ENCODE data around the gene NEURL3.

The NEURL3 gene

DNA sequence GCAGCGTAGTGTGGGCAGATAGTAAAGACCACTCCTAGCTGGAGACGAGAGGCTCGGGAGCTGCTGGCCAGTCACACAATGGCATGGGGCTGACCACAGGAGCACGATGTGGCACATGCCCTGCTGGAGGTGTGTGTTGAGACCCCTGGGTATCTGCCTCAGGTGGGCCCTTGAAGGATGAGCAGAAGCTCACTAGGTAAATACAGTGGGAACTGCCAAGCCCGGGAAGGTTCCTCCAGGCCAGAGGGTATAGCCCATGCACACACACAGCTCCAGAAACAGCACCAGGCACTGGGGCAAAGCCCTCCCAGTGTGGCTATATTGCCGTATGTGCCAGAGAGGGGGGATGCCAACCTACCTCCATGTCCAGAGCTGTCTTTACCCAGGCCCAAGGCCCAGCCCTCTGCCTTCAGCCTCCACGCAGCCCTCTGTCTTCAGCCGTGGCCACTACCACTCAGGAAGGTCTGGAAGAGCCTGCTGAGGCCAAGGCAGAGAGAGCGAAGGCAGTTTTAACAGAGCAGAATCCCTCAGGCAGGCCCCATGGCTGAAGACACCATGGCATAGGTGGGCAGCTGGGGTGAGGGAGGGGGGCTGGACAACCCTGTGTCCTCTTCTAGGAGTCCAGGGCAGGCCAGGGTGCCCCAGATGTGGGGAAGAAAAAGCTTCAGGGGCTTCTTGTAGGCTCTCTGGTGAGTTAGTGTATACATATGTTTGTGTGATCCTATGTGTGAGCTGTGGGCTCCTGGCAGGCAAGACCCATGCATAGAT is 24.4 kb upstream of the NEURL3 start:
- no peak for TF ChIP-seq FOXP2 (optimal IDR thresholded peaks at IDR 0.05; ENCODE audit: borderline replicate concordance, extremely low read depth, extremely low read length, insufficient read depth)
- no peak for TF ChIP-seq SIN3A (IDR thresholded peaks at IDR 0.05; ENCODE audit: borderline replicate concordance, insufficient read depth, low read length)
- TF ChIP-seq, protein P1, sequence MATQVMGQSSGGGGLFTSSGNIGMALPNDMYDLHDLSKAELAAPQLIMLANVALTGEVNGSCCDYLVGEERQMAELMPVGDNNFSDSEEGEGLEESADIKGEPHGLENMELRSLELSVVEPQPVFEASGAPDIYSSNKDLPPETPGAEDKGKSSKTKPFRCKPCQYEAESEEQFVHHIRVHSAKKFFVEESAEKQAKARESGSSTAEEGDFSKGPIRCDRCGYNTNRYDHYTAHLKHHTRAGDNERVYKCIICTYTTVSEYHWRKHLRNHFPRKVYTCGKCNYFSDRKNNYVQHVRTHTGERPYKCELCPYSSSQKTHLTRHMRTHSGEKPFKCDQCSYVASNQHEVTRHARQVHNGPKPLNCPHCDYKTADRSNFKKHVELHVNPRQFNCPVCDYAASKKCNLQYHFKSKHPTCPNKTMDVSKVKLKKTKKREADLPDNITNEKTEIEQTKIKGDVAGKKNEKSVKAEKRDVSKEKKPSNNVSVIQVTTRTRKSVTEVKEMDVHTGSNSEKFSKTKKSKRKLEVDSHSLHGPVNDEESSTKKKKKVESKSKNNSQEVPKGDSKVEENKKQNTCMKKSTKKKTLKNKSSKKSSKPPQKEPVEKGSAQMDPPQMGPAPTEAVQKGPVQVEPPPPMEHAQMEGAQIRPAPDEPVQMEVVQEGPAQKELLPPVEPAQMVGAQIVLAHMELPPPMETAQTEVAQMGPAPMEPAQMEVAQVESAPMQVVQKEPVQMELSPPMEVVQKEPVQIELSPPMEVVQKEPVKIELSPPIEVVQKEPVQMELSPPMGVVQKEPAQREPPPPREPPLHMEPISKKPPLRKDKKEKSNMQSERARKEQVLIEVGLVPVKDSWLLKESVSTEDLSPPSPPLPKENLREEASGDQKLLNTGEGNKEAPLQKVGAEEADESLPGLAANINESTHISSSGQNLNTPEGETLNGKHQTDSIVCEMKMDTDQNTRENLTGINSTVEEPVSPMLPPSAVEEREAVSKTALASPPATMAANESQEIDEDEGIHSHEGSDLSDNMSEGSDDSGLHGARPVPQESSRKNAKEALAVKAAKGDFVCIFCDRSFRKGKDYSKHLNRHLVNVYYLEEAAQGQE (IDR thresholded peaks at IDR 0.05; ENCODE audit: insufficient read depth in 1 of 2, low read depth in 2 of 2, low read length in 2 of 2) = no peak
- no peak for TF ChIP-seq POLR2AphosphoS5 (IDR thresholded peaks at IDR 0.05; ENCODE audit: low read depth, low read length)
- no peak for TF ChIP-seq TAF1 (IDR thresholded peaks at IDR 0.05; ENCODE audit: borderline replicate concordance, insufficient read depth, low read length)

DNA sequence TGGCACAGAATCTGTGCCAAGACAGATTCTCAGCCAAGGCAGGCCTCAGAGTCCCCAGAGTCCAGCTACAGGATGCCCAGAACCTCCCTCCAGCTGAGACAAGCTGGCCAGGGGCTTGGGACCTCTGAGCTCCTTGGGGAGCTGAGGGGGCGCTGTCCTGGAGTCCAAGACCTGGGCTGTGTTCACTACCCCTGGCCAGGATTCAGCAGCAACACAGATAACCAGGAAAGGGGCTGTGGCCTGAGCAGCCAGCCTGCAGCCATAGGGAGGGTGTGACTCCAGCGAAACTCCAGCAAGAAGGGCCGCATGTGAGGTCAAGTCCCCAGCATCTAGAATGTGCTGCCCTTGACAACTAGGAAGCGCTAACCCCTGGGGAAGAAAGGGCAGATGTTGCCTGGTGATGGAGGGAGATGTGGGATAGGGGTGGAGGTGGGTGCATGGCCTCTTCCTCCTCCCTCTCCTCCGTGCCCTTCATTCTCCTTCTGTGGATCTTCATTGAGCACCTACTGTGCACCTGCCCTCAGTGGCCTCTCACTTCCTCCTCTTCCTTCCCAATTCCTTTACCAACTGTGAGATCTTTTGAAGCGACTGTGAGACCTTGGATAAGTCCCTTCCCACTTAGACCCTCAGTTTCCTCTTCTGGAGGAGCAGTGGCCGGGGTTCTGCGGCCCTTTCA is 23.7 kb upstream of the NEURL3 start:
- TF ChIP-seq POLR2AphosphoS5 (IDR thresholded peaks at IDR 0.05; ENCODE audit: low read depth, low read length) (no peak), SIN3A (IDR thresholded peaks at IDR 0.05; ENCODE audit: borderline replicate concordance, insufficient read depth, low read length) (no peak), TAF1 (IDR thresholded peaks at IDR 0.05; ENCODE audit: borderline replicate concordance, insufficient read depth, low read length) (no peak), FOXP2 (optimal IDR thresholded peaks at IDR 0.05; ENCODE audit: borderline replicate concordance, extremely low read depth, extremely low read length, insufficient read depth) (no peak)
- TF ChIP-seq, protein P1 (IDR thresholded peaks at IDR 0.05; ENCODE audit: insufficient read depth in 1 of 2, low read depth in 2 of 2, low read length in 2 of 2) = no peak

DNA sequence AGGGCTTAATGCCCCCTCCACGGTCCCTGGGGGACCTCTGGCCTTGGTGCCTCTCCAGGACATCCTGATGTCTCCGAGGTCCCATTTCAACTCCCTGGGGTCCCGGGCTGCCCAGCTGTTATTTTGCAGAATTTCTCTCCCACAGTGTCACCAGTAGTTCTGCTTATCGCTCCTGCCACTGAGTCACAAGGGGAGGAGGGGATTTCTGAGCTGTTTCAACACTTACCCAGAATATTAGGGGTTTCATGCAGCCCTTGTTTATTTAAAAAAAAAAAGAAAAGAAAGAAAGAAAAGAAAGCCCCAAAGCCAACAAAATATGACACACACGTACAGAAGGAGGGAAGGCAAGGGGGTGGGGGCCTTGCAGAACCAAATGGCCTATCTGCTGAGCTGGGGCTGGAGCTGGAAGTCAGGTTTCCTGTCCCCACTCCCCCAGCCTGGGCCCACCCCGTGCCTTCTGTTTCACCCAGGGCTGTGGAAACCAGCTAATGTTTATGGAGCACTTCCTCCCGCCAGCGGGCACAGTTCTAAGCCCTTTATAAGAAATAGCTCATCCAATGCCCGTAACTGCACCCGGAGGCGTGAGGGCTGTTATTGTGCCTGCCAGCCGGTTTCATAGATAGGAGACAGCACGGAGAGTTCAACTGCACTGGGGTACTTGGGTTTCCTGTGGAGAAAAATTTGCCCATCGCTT is 23.0 kb upstream of the NEURL3 start:
- TF ChIP-seq SIN3A (IDR thresholded peaks at IDR 0.05; ENCODE audit: borderline replicate concordance, insufficient read depth, low read length) (no peak), TAF1 (IDR thresholded peaks at IDR 0.05; ENCODE audit: borderline replicate concordance, insufficient read depth, low read length) (no peak), POLR2AphosphoS5 (IDR thresholded peaks at IDR 0.05; ENCODE audit: low read depth, low read length) (no peak), FOXP2 (optimal IDR thresholded peaks at IDR 0.05; ENCODE audit: borderline replicate concordance, extremely low read depth, extremely low read length, insufficient read depth) (no peak)
- TF ChIP-seq, protein P1 (IDR thresholded peaks at IDR 0.05; ENCODE audit: insufficient read depth in 1 of 2, low read depth in 2 of 2, low read length in 2 of 2) = no peak

DNA sequence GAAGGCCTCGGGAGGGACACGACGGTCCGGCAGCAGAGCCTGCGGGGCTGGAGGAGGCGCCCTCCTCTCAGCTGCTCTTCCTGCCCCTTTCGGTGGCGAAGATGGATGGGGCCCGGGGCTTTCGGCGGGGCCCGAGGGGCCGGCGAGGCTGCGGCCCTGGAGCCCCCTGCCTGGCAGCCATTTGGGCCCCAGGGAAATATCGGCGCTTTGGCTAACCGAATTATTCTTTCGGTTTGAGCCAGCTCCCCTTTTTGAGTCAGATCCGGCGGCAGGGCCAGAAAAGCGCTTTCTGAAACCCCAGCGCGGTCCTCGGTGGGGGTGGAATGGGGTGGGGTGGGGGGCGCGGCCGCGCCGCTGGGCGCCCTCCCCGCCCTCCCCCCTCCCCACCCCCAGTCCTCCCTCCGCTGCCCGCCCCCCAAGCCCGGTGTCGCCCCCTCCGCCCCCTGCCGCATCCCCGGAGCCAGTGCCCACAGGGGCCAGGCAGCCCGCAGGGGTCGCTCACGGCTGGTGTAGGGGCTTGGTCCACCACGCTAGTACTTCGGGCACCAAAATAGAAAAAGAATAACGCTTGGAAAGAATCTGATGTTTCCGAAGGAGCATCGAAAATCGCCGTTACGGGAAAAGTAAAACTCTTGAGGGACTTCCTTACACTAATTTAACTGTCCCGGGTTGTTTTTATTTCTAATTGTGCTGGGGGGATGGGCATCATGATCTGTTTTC is 22.3 kb upstream of the NEURL3 start:
- TF ChIP-seq SIN3A (IDR thresholded peaks at IDR 0.05; ENCODE audit: borderline replicate concordance, insufficient read depth, low read length) (no peak), FOXP2 (optimal IDR thresholded peaks at IDR 0.05; ENCODE audit: borderline replicate concordance, extremely low read depth, extremely low read length, insufficient read depth) (no peak), TAF1 (IDR thresholded peaks at IDR 0.05; ENCODE audit: borderline replicate concordance, insufficient read depth, low read length) (no peak), POLR2AphosphoS5 (IDR thresholded peaks at IDR 0.05; ENCODE audit: low read depth, low read length) (no peak)
- TF ChIP-seq, protein P1 (IDR thresholded peaks at IDR 0.05; ENCODE audit: insufficient read depth in 1 of 2, low read depth in 2 of 2, low read length in 2 of 2) = no peak

All from PFSK-1 (cell line).